HG02840 (cell line): ENCODE results near the gene SLC49A4.

Source experiments
- ATAC-seq: cut with Tn5 transposase; IDR thresholded peaks from one replicate; pipeline ENCODE4 v1.9.1; 2021; ENCODE audit warnings: mild to moderate bottlenecking, moderate library complexity, moderate number of reproducible peaks; ENCODE audit not compliant: unreplicated experiment, low FRiP score

SLC49A4 gene

GRCh38 chr3:122784436-122784835, 10.4 kb upstream of the SLC49A4 start:
- ATAC-seq: no peak

GRCh38 chr3:122785231-122785630, 9.6 kb upstream of the SLC49A4 start:
- no peak for ATAC-seq

GRCh38 chr3:122786066-122786465, 8.8 kb upstream of the SLC49A4 start:
- ATAC-seq: no peak

- no peak for ATAC-seq
Measured at GRCh38 chr3:122787872-122788271, 7.0 kb upstream of the SLC49A4 start.

- ATAC-seq: no peak
Measured at GRCh38 chr3:122789585-122790273, 5.1 kb upstream of the SLC49A4 start.

- peak; percentile 65 for ATAC-seq
Measured at GRCh38 chr3:122793568-122794416, 1.1 kb upstream of the SLC49A4 start, which contains the start of gene HSPBAP1. Gene HSPBAP1 (minus strand): TSS chr3:122793831. CDS start chr3:122793680, 151 bp downstream.

- no peak for ATAC-seq
Measured at GRCh38 chr3:122794483-122794778, 438 bp upstream of the SLC49A4 start.

GRCh38 chr3:122795674-122796195, 866 bp downstream of the SLC49A4 start:
- ATAC-seq: no peak

GRCh38 chr3:122797291-122797690, 2.4 kb downstream of the SLC49A4 start:
- ATAC-seq: no peak

GRCh38 chr3:122799322-122799721, 4.5 kb downstream of the SLC49A4 start:
- no peak for ATAC-seq

GRCh38 chr3:122800031-122800430, 5.2 kb downstream of the SLC49A4 start:
- ATAC-seq: no peak

GRCh38 chr3:122800706-122801237, 5.9 kb downstream of the SLC49A4 start:
- no peak for ATAC-seq

- no peak for ATAC-seq
Measured at GRCh38 chr3:122802323-122802722, 7.5 kb downstream of the SLC49A4 start.

GRCh38 chr3:122803977-122804376, 9.1 kb downstream of the SLC49A4 start:
- ATAC-seq: no peak

- ATAC-seq: no peak
Measured at GRCh38 chr3:122810734-122811133, 15.9 kb downstream of the SLC49A4 start.

- ATAC-seq: no peak
Measured at GRCh38 chr3:122816587-122816986, 21.7 kb downstream of the SLC49A4 start.

- no peak for ATAC-seq
Measured at GRCh38 chr3:122824465-122825381, 29.9 kb downstream of the SLC49A4 start.

GRCh38 chr3:122825460-122825859, 30.6 kb downstream of the SLC49A4 start:
- no peak for ATAC-seq

- ATAC-seq: no peak
Measured at GRCh38 chr3:122826278-122826677, 31.4 kb downstream of the SLC49A4 start.

GRCh38 chr3:122828281-122828680, 33.4 kb downstream of the SLC49A4 start:
- no peak for ATAC-seq
